ENCODE measurements around the gene XCR1.

- TF ChIP-seq CTCF (IDR thresholded peaks at IDR 0.05) (no peak), POLR2A (IDR thresholded peaks at IDR 0.05) (no peak)
Measured at GRCh38 chr3:45994419-45995235, 32.7 kb downstream of the XCR1 start.
